ENCODE measurements around the gene NUP62. TPM values are rescaled to one million over a fixed set of nuclear protein-coding genes. Genes with fewer than 3 reads are reported as not detected.
A peak's percentile ranks its signal among the peaks of the same experiment; 100 is the strongest.

NUP62 gene
- total RNA-seq, 1 donor from 2014 or later, result 38.8 TPM

DNA sequence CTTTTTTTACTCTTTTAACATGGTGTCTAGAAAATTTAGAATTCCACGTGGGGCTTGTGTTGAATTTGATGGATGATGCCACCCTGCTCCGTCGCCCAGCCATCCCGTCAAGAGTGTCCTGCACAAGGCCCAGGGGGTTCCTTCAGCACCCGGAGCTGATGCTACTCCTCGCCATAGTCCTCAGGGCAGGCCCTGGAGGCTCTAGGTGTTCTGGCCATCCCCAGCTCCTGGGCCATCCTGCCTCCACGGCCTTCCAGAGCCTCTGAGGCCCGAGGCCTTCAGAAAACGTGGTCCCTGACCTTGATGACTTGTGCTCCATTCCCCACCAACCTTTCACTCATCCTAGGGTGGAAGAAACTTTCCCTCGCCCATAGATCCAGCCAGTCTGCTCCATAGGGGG lies 55.5 kb downstream of the NUP62 start:
- peaks cover 8 to 30% of the 10 kb centered on the region in 2 donors for H3K4me1 ChIP-seq
- H3K36me3 ChIP-seq, result peaks cover under 1 to 6% of the 10 kb centered on the region in 2 donors
- intact Hi-C loops (cut with DNase I), result no loop called here
- H3K27ac ChIP-seq, result no peak overlapping the region
- no peak overlapping the region for H3K4me3 ChIP-seq
- no peaks in the 10 kb centered on the region for H3K9me3 ChIP-seq
- TF ChIP-seq, protein P1, sequence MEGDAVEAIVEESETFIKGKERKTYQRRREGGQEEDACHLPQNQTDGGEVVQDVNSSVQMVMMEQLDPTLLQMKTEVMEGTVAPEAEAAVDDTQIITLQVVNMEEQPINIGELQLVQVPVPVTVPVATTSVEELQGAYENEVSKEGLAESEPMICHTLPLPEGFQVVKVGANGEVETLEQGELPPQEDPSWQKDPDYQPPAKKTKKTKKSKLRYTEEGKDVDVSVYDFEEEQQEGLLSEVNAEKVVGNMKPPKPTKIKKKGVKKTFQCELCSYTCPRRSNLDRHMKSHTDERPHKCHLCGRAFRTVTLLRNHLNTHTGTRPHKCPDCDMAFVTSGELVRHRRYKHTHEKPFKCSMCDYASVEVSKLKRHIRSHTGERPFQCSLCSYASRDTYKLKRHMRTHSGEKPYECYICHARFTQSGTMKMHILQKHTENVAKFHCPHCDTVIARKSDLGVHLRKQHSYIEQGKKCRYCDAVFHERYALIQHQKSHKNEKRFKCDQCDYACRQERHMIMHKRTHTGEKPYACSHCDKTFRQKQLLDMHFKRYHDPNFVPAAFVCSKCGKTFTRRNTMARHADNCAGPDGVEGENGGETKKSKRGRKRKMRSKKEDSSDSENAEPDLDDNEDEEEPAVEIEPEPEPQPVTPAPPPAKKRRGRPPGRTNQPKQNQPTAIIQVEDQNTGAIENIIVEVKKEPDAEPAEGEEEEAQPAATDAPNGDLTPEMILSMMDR (IDR thresholded peaks at IDR 0.05), result no peak
- no peaks in the 10 kb centered on the region for H3K27me3 ChIP-seq
- DNase-seq (ENCODE audit: low spot score in 2 of 2), result no peak

- Histone ChIP-seq H3K4me3 (no peak overlapping the region), H3K4me1 (peaks cover 4 to 29% of the 10 kb centered on the region in 2 donors), H3K9me3 (no peaks in the 10 kb centered on the region), H3K27ac (no peak overlapping the region), H3K27me3 (no peaks in the 10 kb centered on the region), H3K36me3 (peaks cover 0 to 6% of the 10 kb centered on the region in 2 donors)
- intact Hi-C loops (cut with DNase I), result no loop called here
- DNase-seq (ENCODE audit: low spot score in 2 of 2), result no peak
- TF ChIP-seq, protein P1 (IDR thresholded peaks at IDR 0.05), result no peak
These were observed 56.2 kb downstream of the NUP62 start for GRCh38 chr19:49873129-49873521.

DNA sequence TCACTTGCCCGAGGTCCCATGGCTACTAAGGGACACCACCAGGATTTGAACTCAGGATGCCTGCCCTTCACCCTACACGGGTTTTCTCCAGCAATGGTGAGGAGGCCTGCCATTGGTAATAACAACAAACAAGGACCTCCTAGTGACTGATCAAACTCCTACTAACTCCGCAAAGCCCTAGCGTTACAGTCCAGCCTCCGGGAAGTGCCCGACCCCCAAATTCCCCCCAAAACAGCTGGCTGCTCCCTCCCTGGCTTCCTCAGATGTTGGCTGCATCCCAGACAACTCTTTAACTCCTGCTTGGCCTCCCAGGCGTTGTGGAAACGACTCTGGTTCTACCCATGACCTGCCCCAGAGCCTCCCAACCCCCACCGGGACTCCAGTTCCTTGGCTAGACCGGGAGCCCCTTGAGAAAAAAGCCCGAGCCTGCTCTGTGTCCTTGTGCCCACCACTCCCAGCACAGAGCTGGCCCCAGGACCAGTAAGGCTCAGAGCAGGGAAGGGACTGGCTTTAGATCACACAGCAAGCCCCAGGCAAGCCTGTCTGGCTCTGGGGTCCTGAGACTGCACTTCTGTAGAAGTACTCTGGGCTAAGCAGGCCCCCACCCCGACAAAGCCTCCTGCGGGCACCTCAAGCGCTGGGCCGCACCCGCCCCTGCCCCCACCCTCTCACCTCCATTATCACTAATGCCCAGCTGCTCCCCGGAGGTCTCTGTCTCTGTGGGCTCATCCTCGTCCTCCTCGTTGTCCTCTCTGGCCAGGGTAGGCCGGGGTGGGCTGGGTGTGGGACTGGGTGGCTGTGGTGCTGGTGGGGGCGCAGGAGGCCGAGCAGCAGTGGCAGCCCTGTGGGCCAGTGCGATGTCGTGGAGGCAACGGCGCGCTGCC lies 56.8 kb downstream of the NUP62 start:
- Histone ChIP-seq H3K36me3 (peaks cover 0 to 6% of the 10 kb centered on the region in 2 donors), H3K4me3 (no peak overlapping the region), H3K4me1 (peaks cover 4 to 28% of the 10 kb centered on the region in 2 donors), H3K27me3 (no peaks in the 10 kb centered on the region), H3K27ac (no peak overlapping the region), H3K9me3 (no peaks in the 10 kb centered on the region)
- TF ChIP-seq, protein P1 (IDR thresholded peaks at IDR 0.05), result no peak
- DNase-seq (ENCODE audit: low spot score in 2 of 2), result no peak
- intact Hi-C loops (cut with DNase I), result no loop called here

GRCh38 chr19:49871349-49871985 lies 57.8 kb downstream of the NUP62 start:
- H3K9me3 ChIP-seq, result no peaks in the 10 kb centered on the region
- intact Hi-C loops (cut with DNase I), result no loop called here
- no peak for DNase-seq (ENCODE audit: low spot score in 2 of 2)
- H3K4me1 ChIP-seq, result peaks cover 9 to 30% of the 10 kb centered on the region in 2 donors
- TF ChIP-seq, protein P1 (IDR thresholded peaks at IDR 0.05), result no peak
- H3K27ac ChIP-seq, result no peak overlapping the region
- no peak overlapping the region for H3K4me3 ChIP-seq
- no peaks in the 10 kb centered on the region for H3K27me3 ChIP-seq
- H3K36me3 ChIP-seq, result peaks cover 0 to 6% of the 10 kb centered on the region in 2 donors

- Histone ChIP-seq H3K9me3 (no peaks in the 10 kb centered on the region), H3K27ac (peak overlapping the region; percentile 82), H3K27me3 (no peaks in the 10 kb centered on the region), H3K4me3 (peak overlapping the region; percentile 72 to 74), H3K36me3 (peaks cover 0 to 6% of the 10 kb centered on the region in 2 donors), H3K4me1 (peaks cover 15 to 36% of the 10 kb centered on the region in 2 donors)
- intact Hi-C loops (cut with DNase I), result no loop called here
- DNase-seq (ENCODE audit: low spot score in 2 of 2), result no peak
- TF ChIP-seq, protein P1 (IDR thresholded peaks at IDR 0.05), result no peak
These were observed 58.9 kb downstream of the NUP62 start for GRCh38 chr19:49870309-49870901.
